AG04450 (cell line): ENCODE measurements around the gene ANKRD62. TPM values are rescaled to one million over a fixed set of nuclear protein-coding genes. Genes with fewer than 3 reads are reported as not detected.

ENCODE experiments used
- CTCF ChIA-PET: fragments of 300-600, 350-600 bp; formaldehyde crosslinking; extraction: SDS; loops from one replicate; lab custom pipeline; 2022; ENCODE audit warnings: antibody characterized with exemption, inconsistent platforms; lab: Charles Lee
- POLR2A ChIA-PET: fragments of 350-600 bp; formaldehyde crosslinking; extraction: SDS; loops from one replicate; lab custom pipeline; 2021; ENCODE audit warnings: antibody characterized with exemption, inconsistent platforms; lab: Yijun Ruan, JAX
- DNase-seq: peaks from one replicate; pipeline ENCODE4 v3.0.0-alpha.2; 2011; ENCODE audit warnings: low read depth, low spot score
- H3K27ac ChIP-seq: one replicate; pipeline ENCODE4 v1.5.1; 2012; ENCODE audit warnings: low read depth, low read length, control low read depth
- H3K27me3 ChIP-seq: one replicate; pipeline ENCODE4 v1.6.0; 2012; ENCODE audit warnings: low read length; ENCODE audit not compliant: control insufficient read depth, insufficient read depth
- H3K4me3 ChIP-seq: 2 replicates; pipeline ENCODE4 v1.5.1; 2011; ENCODE audit warnings: mild to moderate bottlenecking, low read depth, low read length, control low read depth
- H3K9me3 ChIP-seq: 2 replicates; pipeline ENCODE4 v1.5.1; 2012; ENCODE audit warnings: low read length; ENCODE audit not compliant: control insufficient read depth, insufficient read depth
- CTCF ChIP-seq: IDR thresholded peaks from 2 replicates; pipeline ENCODE4 v1.5.1; 2011; ENCODE audit warnings: low read depth, low read length, control low read depth, inconsistent platforms
- polyA plus RNA-seq: library from polyadenylated mRNA; depleted of rRNA; stranded (reverse); fragments of >200 nt; gene quantifications from 2 replicates; pipeline ENCODE4 v1.2.3, GENCODE V29; 2011

Gene ANKRD62
- polyA plus RNA-seq, 1 experiment: not detected

GRCh38 chr18:12102136-12102842 lies 8.6 kb downstream of the ANKRD62 start:
- H3K9me3 ChIP-seq: no peaks in the 10 kb centered on the region
- TF ChIP-seq CTCF: no peak
- ChIA-PET POLR2A (no interaction called here), CTCF (no interaction called here)
- H3K27me3 ChIP-seq: peaks cover 14% of the 10 kb centered on the region
- no peak overlapping the region for H3K4me3 ChIP-seq
- DNase-seq: no peak
- H3K27ac ChIP-seq: no peak overlapping the region

- no peak overlapping the region for H3K27ac ChIP-seq
- no peak for TF ChIP-seq CTCF
- POLR2A ChIA-PET: no interaction called here
- no peak for DNase-seq
- CTCF ChIA-PET: no interaction called here
- H3K4me3 ChIP-seq: no peak overlapping the region
- H3K27me3 ChIP-seq: peaks cover 15% of the 10 kb centered on the region
- no peaks in the 10 kb centered on the region for H3K9me3 ChIP-seq
Measured at GRCh38 chr18:12106471-12106870, 12.8 kb downstream of the ANKRD62 start.

GRCh38 chr18:12109836-12110235 lies 16.2 kb downstream of the ANKRD62 start:
- no peak for DNase-seq
- H3K4me3 ChIP-seq: no peak overlapping the region
- no peaks in the 10 kb centered on the region for H3K9me3 ChIP-seq
- H3K27ac ChIP-seq: no peak overlapping the region
- CTCF ChIA-PET: interaction anchor here (1.1 kb wide), 1 partner anchor 162 kb away, joined by 3 read pairs; no protein-coding TSS in a partner anchor
- peaks cover 6% of the 10 kb centered on the region for H3K27me3 ChIP-seq
- TF ChIP-seq CTCF: no peak
- POLR2A ChIA-PET: no interaction called here

- no peaks in the 10 kb centered on the region for H3K9me3 ChIP-seq
- ChIA-PET CTCF (interaction anchor here (1.1 kb wide), 1 partner anchor 382 kb away, joined by 3 read pairs; no protein-coding TSS in a partner anchor), POLR2A (no interaction called here)
- peaks cover 3% of the 10 kb centered on the region for H3K27me3 ChIP-seq
- no peak overlapping the region for H3K27ac ChIP-seq
- DNase-seq: no peak
- no peak overlapping the region for H3K4me3 ChIP-seq
- no peak for TF ChIP-seq CTCF
Measured at GRCh38 chr18:12113999-12114646, 20.5 kb downstream of the ANKRD62 start.

- Histone ChIP-seq H3K27me3 (peaks cover 3% of the 10 kb centered on the region), H3K4me3 (no peak overlapping the region), H3K27ac (no peak overlapping the region), H3K9me3 (no peaks in the 10 kb centered on the region)
- POLR2A ChIA-PET: no interaction called here
- TF ChIP-seq CTCF: no peak
- CTCF ChIA-PET: no interaction called here
- DNase-seq: no peak
Measured at GRCh38 chr18:12119358-12119757, 25.7 kb downstream of the ANKRD62 start.
